A673 (cell line): ENCODE results near the gene MTFR1L. TPM values are rescaled to one million over a fixed set of nuclear protein-coding genes. Genes with fewer than 3 reads are reported as not detected.

Experiments used
- BruUV-seq: library from RNA; stranded (reverse); fragments of 400-500 nt; replicated peaks from 2 replicates; lab custom pipeline; 2021; lab: Mats Ljungman, UMichigan
- CTCF ChIA-PET: fragments of 300-600 bp; sonication (Branson Sonifier 250); formaldehyde crosslinking; loops from one replicate; lab custom pipeline; 2022; ENCODE audit warnings: antibody characterized with exemption; lab: Charles Lee
- POLR2A ChIA-PET: fragments of 300-600 bp; sonication (Branson Sonifier 250); formaldehyde crosslinking; loops from one replicate; lab custom pipeline; 2022; ENCODE audit warnings: antibody characterized with exemption; ENCODE audit not compliant: low non-redundant PET; lab: Charles Lee
- DNase-seq: peaks from one replicate; pipeline ENCODE4 v3.0.0-alpha.2; 2015; ENCODE audit warnings: low spot score
- H3K27ac ChIP-seq: fragments of 200-600 bp; sonication (generic); 2 replicates; pipeline ENCODE4 v1.5.1; 2016; ENCODE audit warnings: mixed run types, low read depth, mild to moderate bottlenecking, mixed read lengths, antibody characterized with exemption, low read length; ENCODE audit not compliant: poor library complexity, severe bottlenecking
- H3K27me3 ChIP-seq: fragments of 200-600 bp; sonication (generic); replicated peaks from 2 replicates; pipeline ENCODE4 v1.6.1; 2017; ENCODE audit warnings: mixed run types, low read depth, mild to moderate bottlenecking, mixed read lengths, antibody characterized with exemption, low read length; ENCODE audit not compliant: insufficient read depth, poor library complexity
- H3K36me3 ChIP-seq: fragments of 200-600 bp; sonication (generic); 2 replicates; pipeline ENCODE4 v1.6.1; 2016; ENCODE audit warnings: mixed run types, mild to moderate bottlenecking, mixed read lengths, antibody characterized with exemption, low read length; ENCODE audit not compliant: insufficient read depth, poor library complexity, severe bottlenecking
- H3K4me1 ChIP-seq: fragments of 200-600 bp; sonication (generic); 2 replicates; pipeline ENCODE4 v1.6.1; 2017; ENCODE audit warnings: mixed run types, mild to moderate bottlenecking, mixed read lengths, antibody characterized with exemption, low read length; ENCODE audit not compliant: insufficient read depth, poor library complexity, severe bottlenecking
- H3K4me3 ChIP-seq: fragments of 200-600 bp; sonication (generic); 2 replicates; pipeline ENCODE4 v1.5.1; 2016; ENCODE audit warnings: low read depth, mixed run types, mild to moderate bottlenecking, mixed read lengths, low read length; ENCODE audit not compliant: poor library complexity, severe bottlenecking
- H3K9me3 ChIP-seq: fragments of 200-600 bp; sonication (generic); 2 replicates; pipeline ENCODE4 v1.6.1; 2016; ENCODE audit warnings: mixed run types, low read depth, mild to moderate bottlenecking, mixed read lengths, antibody characterized with exemption, low read length; ENCODE audit not compliant: poor library complexity, severe bottlenecking
- EZH2 ChIP-seq: fragments of 200-600 bp; sonication (generic); IDR thresholded peaks from 2 replicates; pipeline ENCODE4 v1.6.1; 2017; ENCODE audit warnings: borderline replicate concordance, low read depth, mild to moderate bottlenecking, mixed read lengths, antibody characterized with exemption, low read length; ENCODE audit not compliant: poor library complexity, severe bottlenecking
- intact Hi-C: fragments of 100-400 bp; cut with micrococcal nuclease; formaldehyde crosslinking; loops from one replicate; pipeline ENCODE4 v1.10.0; 2022; ENCODE audit not compliant: unreplicated experiment
- total RNA-seq: library from RNA; stranded (reverse); gene quantifications from 2 replicates; pipeline ENCODE4 v1.2.3, GENCODE V29; 2021
- TF ChIP-seq, protein P1 (sequence below): fragments of 300-800, 200-600 bp; sonication (generic); conservative IDR thresholded peaks from 2 replicates; pipeline ENCODE4 v1.5.1; 2017; ENCODE audit warnings: low read depth, mild to moderate bottlenecking, antibody characterized with exemption, low read length, moderate library complexity, mixed read lengths

MTFR1L gene
- total RNA-seq, 1 experiment from 2014 or later: 45.0 TPM

DNA sequence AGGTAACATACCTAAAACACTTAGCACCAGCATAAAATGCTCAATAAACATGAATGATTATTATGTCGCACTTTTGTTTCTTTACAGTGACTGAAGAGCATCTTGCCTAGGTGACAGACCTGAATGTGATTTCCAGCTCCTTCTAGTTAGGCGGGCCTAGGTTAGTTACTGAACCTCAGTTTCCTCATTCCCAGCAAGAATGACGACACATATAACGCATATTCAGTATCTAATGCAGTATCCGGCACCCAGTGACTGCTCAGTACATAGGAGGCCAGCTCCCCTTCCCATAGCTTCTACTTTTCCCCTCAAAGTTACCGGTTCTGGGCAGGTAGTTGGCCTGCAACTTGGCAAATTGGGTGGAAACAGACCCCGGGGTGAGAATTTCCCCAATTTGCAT is 38.7 kb downstream of the MTFR1L start:
- TSS peak; percentile 49 for BruUV-seq
- ChIA-PET POLR2A (no interaction called here), CTCF (interaction anchor here (0.6 kb wide), 1 partner anchor 10 kb away, joined by 4 read pairs; no protein-coding TSS in a partner anchor)
- Histone ChIP-seq H3K36me3 (no peaks in the 10 kb centered on the region), H3K9me3 (no peaks in the 10 kb centered on the region), H3K27me3 (no peaks in the 10 kb centered on the region), H3K27ac (peak overlapping the region; percentile 87), H3K4me1 (peaks cover 7% of the 10 kb centered on the region), H3K4me3 (peak overlapping the region; percentile 86)
- intact Hi-C loops: no loop called here
- DNase-seq: no peak
- no peak for TF ChIP-seq EZH2
- TF ChIP-seq, protein P1, sequence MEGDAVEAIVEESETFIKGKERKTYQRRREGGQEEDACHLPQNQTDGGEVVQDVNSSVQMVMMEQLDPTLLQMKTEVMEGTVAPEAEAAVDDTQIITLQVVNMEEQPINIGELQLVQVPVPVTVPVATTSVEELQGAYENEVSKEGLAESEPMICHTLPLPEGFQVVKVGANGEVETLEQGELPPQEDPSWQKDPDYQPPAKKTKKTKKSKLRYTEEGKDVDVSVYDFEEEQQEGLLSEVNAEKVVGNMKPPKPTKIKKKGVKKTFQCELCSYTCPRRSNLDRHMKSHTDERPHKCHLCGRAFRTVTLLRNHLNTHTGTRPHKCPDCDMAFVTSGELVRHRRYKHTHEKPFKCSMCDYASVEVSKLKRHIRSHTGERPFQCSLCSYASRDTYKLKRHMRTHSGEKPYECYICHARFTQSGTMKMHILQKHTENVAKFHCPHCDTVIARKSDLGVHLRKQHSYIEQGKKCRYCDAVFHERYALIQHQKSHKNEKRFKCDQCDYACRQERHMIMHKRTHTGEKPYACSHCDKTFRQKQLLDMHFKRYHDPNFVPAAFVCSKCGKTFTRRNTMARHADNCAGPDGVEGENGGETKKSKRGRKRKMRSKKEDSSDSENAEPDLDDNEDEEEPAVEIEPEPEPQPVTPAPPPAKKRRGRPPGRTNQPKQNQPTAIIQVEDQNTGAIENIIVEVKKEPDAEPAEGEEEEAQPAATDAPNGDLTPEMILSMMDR: no peak

DNA sequence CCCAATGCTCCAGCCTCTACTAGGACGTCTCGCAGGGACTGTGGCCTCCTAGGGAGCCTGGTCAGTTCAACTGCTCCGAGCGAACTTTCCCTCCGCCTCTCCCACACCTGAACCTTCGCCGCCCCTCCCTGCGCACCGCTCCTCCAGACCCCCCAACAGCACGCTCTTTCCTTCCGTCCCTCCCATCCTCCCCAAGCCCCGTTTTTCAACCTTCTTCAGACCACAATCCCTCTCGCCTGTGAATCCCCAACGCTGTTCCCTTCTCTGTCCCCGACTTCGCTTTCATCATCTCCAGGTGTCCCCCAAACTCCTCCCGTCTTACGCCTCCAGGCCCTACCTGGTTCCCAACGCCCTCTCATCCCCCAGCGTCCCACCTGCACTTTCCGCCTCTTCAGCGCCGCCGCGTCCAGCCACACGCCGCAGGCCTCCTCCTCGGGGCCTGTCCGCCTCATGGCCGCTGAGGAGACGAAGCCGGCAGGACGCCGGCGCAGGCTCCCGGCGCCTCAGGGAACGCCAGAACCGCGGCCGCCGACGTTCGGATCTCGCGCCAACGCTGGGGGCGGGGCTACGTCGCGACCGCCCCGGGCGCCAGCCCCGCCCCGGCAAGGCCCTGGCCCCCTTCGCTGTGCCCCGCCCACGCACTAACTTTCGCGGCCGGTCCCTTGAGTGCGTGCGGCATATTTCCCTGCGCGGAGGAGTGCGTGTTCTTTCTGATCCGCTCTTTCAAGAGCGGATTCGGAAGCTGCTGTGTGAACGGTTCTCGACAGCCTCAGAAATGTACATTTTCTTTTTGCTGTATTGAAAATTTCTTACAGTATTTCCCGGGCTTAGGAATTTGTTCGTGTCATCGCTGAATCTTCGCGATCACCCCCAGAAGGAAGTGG is 39.4 kb downstream of the MTFR1L start, which contains the start of gene AUNIP:
TSS of gene AUNIP (minus strand) at position 552 of the 884 bp plus-strand sequence. CDS start at position 452, 100 bp downstream.
- Histone ChIP-seq H3K4me1 (peaks cover 7% of the 10 kb centered on the region), H3K4me3 (peak within 1 kb of the TSS; percentile 86), H3K9me3 (no peaks in the 10 kb centered on the region), H3K36me3 (no peaks in the 10 kb centered on the region), H3K27ac (peak within 1 kb of the TSS; percentile 87), H3K27me3 (no peaks in the 10 kb centered on the region)
- DNase-seq: peak; percentile 95
- intact Hi-C loops: no loop called here
- TF ChIP-seq, protein P1: no peak
- no peak for TF ChIP-seq EZH2
- CTCF ChIA-PET: no interaction called here
- POLR2A ChIA-PET: no interaction called here
- BruUV-seq: no TSS peak

DNA sequence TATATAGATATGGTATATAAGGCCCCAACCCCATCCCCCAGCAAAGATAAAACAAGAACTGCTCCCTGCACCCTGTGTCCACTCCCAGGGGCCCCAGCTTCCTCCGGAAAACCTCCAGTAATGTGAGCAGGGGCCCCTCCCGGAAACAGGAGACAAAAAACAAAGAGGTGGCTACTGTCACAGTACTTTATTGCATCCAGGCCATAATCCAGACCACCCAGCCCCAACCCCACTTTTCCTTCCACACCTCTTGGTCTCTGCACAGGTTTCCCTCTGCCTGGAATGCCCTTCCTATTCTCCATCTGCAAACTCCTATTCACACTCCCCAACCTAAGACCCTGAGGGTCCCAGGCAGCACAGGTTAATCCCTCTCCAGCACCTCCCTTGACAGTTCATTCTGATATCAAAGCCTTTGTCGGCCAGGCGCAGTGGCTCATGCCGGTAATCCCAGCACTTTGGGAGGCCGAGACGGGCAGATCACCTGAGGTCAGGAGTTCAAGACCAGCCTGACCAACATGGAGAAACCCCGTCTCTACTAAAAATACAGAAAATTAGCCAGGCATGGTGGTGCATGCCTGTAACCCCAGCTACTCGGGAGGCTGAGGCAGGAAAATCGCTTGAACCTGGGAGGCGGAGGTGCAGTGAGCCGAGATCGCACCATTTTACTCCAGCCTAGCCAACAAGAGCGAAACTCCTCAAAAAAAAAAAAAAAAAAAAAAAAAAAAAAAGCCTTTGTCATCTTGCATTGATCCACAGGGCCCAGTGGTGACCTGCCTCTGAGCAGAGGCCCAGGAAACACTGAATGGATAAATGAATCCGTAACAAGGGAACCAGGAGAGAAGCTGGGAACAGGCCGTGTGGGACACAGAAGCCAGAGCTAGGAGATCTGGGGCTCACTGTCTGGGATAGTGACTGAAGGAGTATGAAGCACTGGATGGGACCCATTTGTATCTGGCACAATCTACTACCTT is 41.8 kb downstream of the MTFR1L start:
- no TSS peak for BruUV-seq
- DNase-seq: no peak
- Histone ChIP-seq H3K4me3 (no peak overlapping the region), H3K27me3 (no peaks in the 10 kb centered on the region), H3K27ac (no peak overlapping the region), H3K36me3 (no peaks in the 10 kb centered on the region), H3K4me1 (peaks cover 7% of the 10 kb centered on the region), H3K9me3 (no peaks in the 10 kb centered on the region)
- ChIA-PET CTCF (interaction anchor here (0.6 kb wide), 1 partner anchor 395 kb away, joined by 3 read pairs; no protein-coding TSS in a partner anchor), POLR2A (no interaction called here)
- intact Hi-C loops: no loop called here
- TF ChIP-seq, protein P1: no peak
- no peak for TF ChIP-seq EZH2
